Keratinocyte (primary cell): ENCODE results near the gene MPV17L. TPM values are rescaled to one million over a fixed set of nuclear protein-coding genes. Genes with fewer than 3 reads are reported as not detected.
"Not testable (repeated sequence)": the region's sequence is repeated elsewhere in the genome, so short reads cannot be mapped to it uniquely, and the experiment has no call there.

Source experiments
- DNase-seq: peaks from one replicate; pipeline ENCODE4 v3.0.0-alpha.2; 2011; ENCODE audit warnings: low read depth, missing footprints, low spot score
- FAIRE-seq: peaks from 2 replicates; lab custom pipeline; 2011; peaks lifted over from hg19 to GRCh38; lab: Jason Lieb, UNC
- H2AFZ ChIP-seq: 2 replicates; pipeline ENCODE4 v1.6.0; 2012; ENCODE audit warnings: low read length, control low read depth, inconsistent platforms; ENCODE audit not compliant: control insufficient read depth
- H3K27ac ChIP-seq: 2 replicates; pipeline ENCODE4 v1.5.1; 2011; ENCODE audit warnings: low read length; ENCODE audit not compliant: control insufficient read depth, insufficient read depth
- H3K27me3 ChIP-seq: 3 replicates; pipeline ENCODE4 v1.6.0; 2011; ENCODE audit warnings: low read length; ENCODE audit not compliant: control insufficient read depth, insufficient read depth; ENCODE audit errors: extremely low read depth
- H3K36me3 ChIP-seq, 2 experiments: 2 replicates in 1 of 2; 3 replicates in 1 of 2; pipeline ENCODE4 v1.5.1; 2011; ENCODE audit warnings: low read length in 2 of 2, mild to moderate bottlenecking in 1 of 2; ENCODE audit not compliant: control insufficient read depth in 2 of 2, insufficient read depth in 2 of 2; ENCODE audit errors: extremely low read depth in 1 of 2
- H3K4me1 ChIP-seq: 3 replicates; pipeline ENCODE4 v1.5.1; 2011; ENCODE audit warnings: low read length; ENCODE audit not compliant: control insufficient read depth, insufficient read depth; ENCODE audit errors: extremely low read depth
- H3K4me2 ChIP-seq: 3 replicates; pipeline ENCODE4 v1.6.0; 2011; ENCODE audit warnings: low read depth, low read length; ENCODE audit not compliant: control insufficient read depth, insufficient read depth; ENCODE audit errors: extremely low read depth
- H3K4me3 ChIP-seq, 3 experiments: fragments of 200-600 bp in 1 of 3; sonication (generic) in 1 of 3; 2 replicates in 2 of 3; 3 replicates in 1 of 3; pipeline ENCODE4 v1.5.1; 2011 to 2016; ENCODE audit warnings: low read length in 3 of 3, mild to moderate bottlenecking in 3 of 3, control low read depth in 2 of 3, inconsistent platforms in 1 of 3, low read depth in 1 of 3, mixed read lengths in 1 of 3, mixed run types in 1 of 3, moderate library complexity in 1 of 3; ENCODE audit not compliant: control insufficient read depth in 2 of 3, insufficient read depth in 2 of 3; ENCODE audit errors: extremely low read depth in 1 of 3
- H3K79me2 ChIP-seq: 2 replicates; pipeline ENCODE4 v1.6.0; 2012; ENCODE audit warnings: low read length; ENCODE audit not compliant: control insufficient read depth, insufficient read depth
- H3K9ac ChIP-seq: 3 replicates; pipeline ENCODE4 v1.6.0; 2011; ENCODE audit warnings: low read length; ENCODE audit not compliant: control insufficient read depth, insufficient read depth; ENCODE audit errors: extremely low read depth
- H3K9me1 ChIP-seq: 3 replicates; pipeline ENCODE4 v1.6.0; 2011; ENCODE audit warnings: low read length; ENCODE audit not compliant: control insufficient read depth, insufficient read depth; ENCODE audit errors: extremely low read depth
- H3K9me3 ChIP-seq: 2 replicates; pipeline ENCODE4 v1.5.1; 2012; ENCODE audit warnings: low read depth, low read length; ENCODE audit not compliant: control insufficient read depth
- H4K20me1 ChIP-seq: 3 replicates; pipeline ENCODE4 v1.6.0; 2011; ENCODE audit warnings: low read length; ENCODE audit not compliant: control insufficient read depth, insufficient read depth; ENCODE audit errors: extremely low read depth
- dilution Hi-C: fragments of 300-500 bp; cut with MboI; formaldehyde crosslinking; loops from one replicate; pipeline ENCODE4 v1.7.0; 2020; ENCODE audit warnings: low sequenced_read_pairs; ENCODE audit not compliant: extremely low pct_ligation_motif_present
- polyA plus RNA-seq, 5 experiments: library from polyadenylated mRNA; depleted of rRNA in 3 of 5; stranded (reverse) in 3 of 5; stranded (forward) in 1 of 5; unstranded in 1 of 5; fragments of >200 nt; gene quantifications; 1 replicate in 1 of 5; 2 replicates in 3 of 5; 3 replicates in 1 of 5; pipeline versions ENCODE4 v1.2.1 to v1.2.3, GENCODE V29; 2011 to 2012; ENCODE audit warnings: missing spikeins in 2 of 5, low read depth in 1 of 5, low replicate concordance in 1 of 5

Gene MPV17L
- polyA plus RNA-seq, 1 donor (not counting 4 experiments of a cell fraction or from before 2014, with no cell fraction given), result 0.39 TPM

DNA sequence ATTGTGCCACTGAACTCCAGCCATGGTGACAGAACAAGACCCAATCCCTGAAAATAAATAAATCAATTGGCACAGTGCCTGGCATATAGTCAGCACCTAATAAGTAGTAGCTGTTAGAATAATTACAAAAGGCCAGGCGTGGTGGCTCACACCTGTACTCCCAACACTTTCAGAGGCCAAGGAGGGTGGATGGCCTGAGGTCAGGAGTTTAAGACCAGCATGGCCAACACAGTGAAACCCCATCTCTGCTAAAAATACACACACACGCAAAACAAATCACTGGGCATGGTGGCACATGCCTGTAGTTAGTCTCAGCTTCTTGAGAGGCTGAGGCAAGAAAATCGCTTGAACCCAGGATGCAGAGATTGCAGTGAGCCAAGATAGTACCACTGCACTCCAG lies 42.7 kb upstream of the MPV17L start:
- H3K27me3 ChIP-seq, dilution Hi-C loops, FAIRE-seq: not testable (repeated sequence)

GRCh38 chr16:15354846-15355245 lies 40.7 kb upstream of the MPV17L start:
- H3K9me3 ChIP-seq, H3K27ac ChIP-seq, H3K27me3 ChIP-seq, H3K9me1 ChIP-seq, H4K20me1 ChIP-seq, H2AFZ ChIP-seq, H3K4me3 ChIP-seq, H3K4me1 ChIP-seq, dilution Hi-C loops, FAIRE-seq, H3K4me2 ChIP-seq, DNase-seq, H3K36me3 ChIP-seq, H3K9ac ChIP-seq, H3K79me2 ChIP-seq: not testable (repeated sequence)

More for the DNA sequence above, 42.7 kb upstream of the MPV17L start:
- not testable (repeated sequence) for H3K9me3 ChIP-seq, H3K36me3 ChIP-seq, H3K4me2 ChIP-seq, H3K4me1 ChIP-seq, H3K9ac ChIP-seq, H3K79me2 ChIP-seq, H3K9me1 ChIP-seq, H3K4me3 ChIP-seq, DNase-seq, H2AFZ ChIP-seq, H3K27ac ChIP-seq, H4K20me1 ChIP-seq

- H3K4me1 ChIP-seq, FAIRE-seq, DNase-seq, H3K36me3 ChIP-seq, dilution Hi-C loops, H3K27me3 ChIP-seq, H4K20me1 ChIP-seq, H3K4me3 ChIP-seq, H2AFZ ChIP-seq, H3K4me2 ChIP-seq, H3K9me3 ChIP-seq, H3K9ac ChIP-seq, H3K27ac ChIP-seq, H3K9me1 ChIP-seq, H3K79me2 ChIP-seq: not testable (repeated sequence)
Observed at GRCh38 chr16:15357495-15357894, 38.1 kb upstream of the MPV17L start.

- H3K79me2 ChIP-seq, H3K9me3 ChIP-seq, H3K27ac ChIP-seq, FAIRE-seq, H3K27me3 ChIP-seq, H3K9me1 ChIP-seq, H3K4me3 ChIP-seq, H3K4me2 ChIP-seq, H3K4me1 ChIP-seq, dilution Hi-C loops, DNase-seq, H3K9ac ChIP-seq, H3K36me3 ChIP-seq, H2AFZ ChIP-seq, H4K20me1 ChIP-seq: not testable (repeated sequence)
Observed at GRCh38 chr16:15378194-15378593, 17.4 kb upstream of the MPV17L start, which contains the start of gene NPIPA5. TSS of gene NPIPA5 (minus strand) at chr16:15378294. CDS start at chr16:15378294, 0 bp downstream.

GRCh38 chr16:15382810-15383209 lies 12.7 kb upstream of the MPV17L start:
- H3K27ac ChIP-seq, H3K9ac ChIP-seq, H3K4me3 ChIP-seq, H3K27me3 ChIP-seq, FAIRE-seq, dilution Hi-C loops, H3K36me3 ChIP-seq, H3K79me2 ChIP-seq, H2AFZ ChIP-seq, H3K9me3 ChIP-seq, DNase-seq, H3K9me1 ChIP-seq, H3K4me2 ChIP-seq, H4K20me1 ChIP-seq, H3K4me1 ChIP-seq: not testable (repeated sequence)
